Myocyte (in vitro differentiated cells): ENCODE data around the gene NPAS3. TPM values are rescaled to one million over a fixed set of nuclear protein-coding genes. Genes with fewer than 3 reads are reported as not detected.

Experiments
- DNase-seq: peaks from one replicate; pipeline ENCODE4 v3.0.0-alpha.2; 2012; ENCODE audit warnings: low read depth
- total RNA-seq: library from RNA; depleted of rRNA; stranded (reverse); fragments of >200 nt; gene quantifications from 2 replicates; pipeline ENCODE4 v1.2.3, GENCODE V29; 2014

Gene NPAS3
- total RNA-seq, 1 donor from 2014 or later: 0.19 TPM

DNA sequence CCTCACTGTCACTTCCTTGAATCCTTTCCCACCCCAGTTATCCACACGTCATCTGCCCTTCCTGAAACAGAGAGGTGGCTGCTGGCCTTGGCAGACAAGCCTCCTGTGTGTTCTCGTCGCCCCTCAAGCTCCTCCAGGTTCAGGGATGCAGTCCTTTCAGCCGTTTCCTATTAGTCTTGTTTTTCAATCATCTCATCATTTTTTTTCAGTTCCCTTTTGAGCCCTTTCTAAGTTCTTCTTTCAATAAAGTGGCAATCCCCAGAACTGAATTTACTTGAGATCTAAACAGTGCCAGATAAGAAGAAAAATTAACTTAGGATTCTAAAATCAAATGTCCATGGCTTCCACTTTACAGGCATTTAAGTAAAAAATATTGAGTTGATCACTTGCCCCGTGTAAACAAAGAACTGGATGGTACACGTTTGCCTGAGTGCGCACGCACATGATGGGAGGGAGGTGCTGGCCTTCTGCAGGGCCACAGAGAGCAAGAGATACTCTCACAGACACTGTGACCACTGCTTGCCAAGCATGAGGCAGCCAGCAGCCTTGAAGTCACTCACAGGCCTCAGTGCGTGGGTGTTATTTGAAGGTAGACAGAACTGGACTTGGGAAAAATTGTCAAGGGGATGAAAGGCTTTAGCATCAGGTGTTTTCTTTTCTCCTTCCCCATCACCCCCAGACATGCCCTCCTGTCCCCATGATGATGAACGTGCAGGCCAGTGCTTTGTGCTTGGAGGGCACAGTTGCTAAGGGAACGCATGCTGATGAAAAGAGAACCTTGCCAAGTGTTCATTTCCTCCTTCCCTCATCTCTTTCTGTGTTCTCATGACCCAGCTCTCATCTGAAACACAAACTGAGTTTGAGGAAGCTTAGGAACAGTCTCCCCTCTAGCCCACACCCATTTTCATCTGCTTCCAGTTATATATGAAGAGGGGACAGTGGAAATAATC lies 603.9 kb downstream of the NPAS3 start:
- DNase-seq: no peak

GRCh38 chr14:33545696-33546095 lies 607.0 kb downstream of the NPAS3 start:
- DNase-seq: no peak

GRCh38 chr14:33548606-33549005 lies 609.9 kb downstream of the NPAS3 start:
- DNase-seq: no peak

GRCh38 chr14:33551963-33552362 lies 613.3 kb downstream of the NPAS3 start:
- peak; percentile 5 for DNase-seq

DNA sequence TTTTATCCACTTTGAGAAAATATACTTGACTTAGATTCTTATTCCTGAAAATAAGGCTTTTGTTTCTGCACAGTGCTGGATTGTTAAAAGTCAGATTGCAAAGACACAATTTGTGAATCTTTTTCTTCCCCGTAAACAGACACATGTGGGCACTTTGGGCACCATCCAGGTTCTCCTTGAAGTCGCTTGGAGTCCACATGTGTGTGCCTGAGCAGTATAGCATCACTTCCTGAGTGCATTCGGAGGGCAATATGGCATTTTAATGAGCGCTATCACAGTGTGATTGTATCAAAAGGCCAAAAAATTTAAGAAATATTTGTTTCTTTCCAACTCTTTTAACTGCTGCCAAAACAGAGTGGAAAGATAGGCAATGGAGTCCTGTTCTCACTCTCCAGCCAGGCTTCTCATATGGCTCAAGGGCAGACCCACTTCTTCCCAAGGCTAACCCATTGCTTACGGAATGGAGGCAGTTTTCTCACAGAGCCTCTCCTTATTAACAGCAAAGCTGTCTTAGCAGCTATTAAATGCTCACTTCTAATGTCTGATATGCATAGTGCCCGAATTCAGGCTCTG lies 615.1 kb downstream of the NPAS3 start:
- DNase-seq: no peak

- DNase-seq: no peak
Observed at GRCh38 chr14:33554988-33555387, 616.3 kb downstream of the NPAS3 start.

GRCh38 chr14:33555710-33556350 lies 617.2 kb downstream of the NPAS3 start:
- no peak for DNase-seq

GRCh38 chr14:33556382-33557121 lies 617.9 kb downstream of the NPAS3 start:
- DNase-seq: no peak

GRCh38 chr14:33560718-33561431 lies 622.2 kb downstream of the NPAS3 start:
- no peak for DNase-seq

- DNase-seq: no peak
Observed at GRCh38 chr14:33561488-33562175, 623.0 kb downstream of the NPAS3 start.

DNA sequence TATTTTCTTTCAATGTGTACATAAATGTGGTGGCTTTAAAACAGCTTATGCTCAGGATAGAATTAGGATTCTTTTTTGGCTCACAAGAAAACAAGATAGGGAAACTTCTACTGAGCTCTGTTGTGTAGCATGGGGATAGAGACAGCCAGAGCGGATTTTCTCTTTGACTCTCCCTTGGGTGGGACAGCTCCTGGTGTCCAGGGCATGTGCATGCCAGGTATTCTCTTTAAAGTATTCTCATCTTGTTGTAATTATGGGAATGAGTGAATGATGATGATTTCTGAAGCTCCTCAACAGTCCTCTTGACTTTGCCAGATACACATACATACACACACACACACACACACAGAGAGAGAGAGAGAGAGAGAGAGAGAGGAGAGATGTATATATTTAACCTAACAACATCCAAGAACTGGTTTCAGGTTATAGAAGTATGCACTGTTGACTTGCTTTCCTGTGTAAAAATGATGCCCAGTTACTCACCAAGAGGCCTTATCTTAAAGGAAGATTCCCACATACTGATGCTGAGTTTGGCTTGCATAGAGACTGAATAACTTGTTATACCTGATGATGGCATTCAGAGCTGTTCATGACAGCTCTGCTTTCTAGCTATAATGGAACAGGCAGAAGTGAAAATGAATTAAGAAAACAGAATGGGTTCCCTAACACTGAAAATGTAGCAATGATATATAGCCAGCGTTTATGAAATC lies 624.7 kb downstream of the NPAS3 start:
- DNase-seq: no peak

- DNase-seq: no peak
Observed at GRCh38 chr14:33563901-33564197, 625.2 kb downstream of the NPAS3 start.

DNA sequence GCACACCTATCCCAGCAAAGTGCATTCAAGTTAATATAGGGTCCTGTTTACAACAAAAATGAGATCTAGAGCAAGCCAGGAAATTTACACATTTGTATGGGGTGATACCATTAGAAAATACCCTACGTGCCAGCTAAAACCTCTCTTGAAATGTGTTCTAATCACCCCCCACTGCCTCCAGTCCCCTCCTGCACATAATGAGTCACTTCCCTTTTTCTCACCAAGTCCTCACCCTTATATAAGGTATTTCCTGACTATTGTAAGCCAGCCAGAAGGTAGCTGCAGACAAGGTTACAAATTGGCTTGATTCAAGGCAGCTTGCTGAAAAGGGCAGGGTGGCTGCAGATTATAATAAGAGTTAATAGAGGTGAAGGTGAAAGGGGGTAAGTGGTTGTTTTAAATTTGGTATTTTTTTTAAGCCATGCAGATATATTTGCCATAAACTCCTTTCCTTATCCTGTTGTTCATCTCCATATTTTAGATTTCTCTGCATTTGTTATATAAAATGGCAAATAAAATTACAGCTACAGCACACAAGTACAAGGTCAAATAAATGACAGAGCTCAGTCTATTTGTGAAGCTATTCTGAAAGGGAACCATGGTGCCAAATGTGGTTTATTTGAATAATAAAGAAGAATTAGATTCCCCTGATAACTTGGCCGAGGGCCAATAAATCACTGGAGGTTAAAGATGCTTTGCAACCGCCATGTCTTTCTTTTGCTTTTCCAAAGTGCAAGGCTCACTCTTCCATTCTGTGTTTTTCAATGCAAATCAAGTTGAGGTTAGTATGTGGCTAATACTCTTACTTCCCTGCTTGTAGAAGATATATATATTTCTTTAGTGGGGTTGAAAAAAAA lies 626.3 kb downstream of the NPAS3 start:
- no peak for DNase-seq

- DNase-seq: no peak
Observed at GRCh38 chr14:33566082-33566481, 627.4 kb downstream of the NPAS3 start.

DNA sequence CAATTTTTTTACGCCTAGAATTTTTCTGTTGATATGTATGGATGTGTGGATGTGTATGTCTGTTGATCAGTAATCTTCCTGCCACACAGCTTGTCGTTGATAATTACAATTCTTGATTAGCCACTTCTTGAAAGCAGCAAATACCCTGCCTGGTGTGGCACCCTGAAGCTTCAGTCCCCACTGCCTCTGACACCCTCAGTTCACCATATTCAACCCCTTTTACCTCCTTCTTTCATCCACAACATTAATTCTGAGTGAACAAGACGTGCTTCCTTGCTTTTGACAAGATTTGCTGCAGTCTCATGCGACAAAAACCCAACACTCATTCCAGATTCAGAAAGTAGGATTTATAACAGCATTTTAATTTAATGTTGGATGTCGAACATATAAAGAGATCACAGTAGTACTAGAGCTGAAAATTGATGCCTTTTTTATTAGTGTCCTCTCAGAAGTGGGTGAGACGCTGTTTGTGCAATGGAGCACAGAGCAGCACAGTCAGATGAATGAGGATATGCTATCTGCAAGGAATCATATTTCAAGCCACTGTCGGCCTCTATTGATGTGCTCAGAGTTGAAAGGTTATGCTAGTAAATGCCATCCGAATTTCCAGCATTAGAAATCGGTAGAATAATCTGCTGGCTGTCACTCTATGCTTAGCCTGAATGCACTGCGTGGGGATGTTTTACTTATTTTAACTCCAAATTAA lies 628.5 kb downstream of the NPAS3 start:
- DNase-seq: no peak

GRCh38 chr14:33567731-33568130 lies 629.1 kb downstream of the NPAS3 start:
- DNase-seq: no peak

- DNase-seq: no peak
Observed at GRCh38 chr14:33568935-33569579, 630.4 kb downstream of the NPAS3 start.
